ENCODE measurements around the gene SF3A2. TPM values are rescaled to one million over a fixed set of nuclear protein-coding genes. Genes with fewer than 3 reads are reported as not detected.

The SF3A2 gene
- polyA plus RNA-seq, 5 donors: 49.2 to 98.0 (median 68.6) TPM

- no peak for DNase-seq
Observed at GRCh38 chr19:2252055-2252796, 15.6 kb downstream of the SF3A2 start.

GRCh38 chr19:2252797-2253105 lies 16.1 kb downstream of the SF3A2 start:
- no peak for DNase-seq

DNA sequence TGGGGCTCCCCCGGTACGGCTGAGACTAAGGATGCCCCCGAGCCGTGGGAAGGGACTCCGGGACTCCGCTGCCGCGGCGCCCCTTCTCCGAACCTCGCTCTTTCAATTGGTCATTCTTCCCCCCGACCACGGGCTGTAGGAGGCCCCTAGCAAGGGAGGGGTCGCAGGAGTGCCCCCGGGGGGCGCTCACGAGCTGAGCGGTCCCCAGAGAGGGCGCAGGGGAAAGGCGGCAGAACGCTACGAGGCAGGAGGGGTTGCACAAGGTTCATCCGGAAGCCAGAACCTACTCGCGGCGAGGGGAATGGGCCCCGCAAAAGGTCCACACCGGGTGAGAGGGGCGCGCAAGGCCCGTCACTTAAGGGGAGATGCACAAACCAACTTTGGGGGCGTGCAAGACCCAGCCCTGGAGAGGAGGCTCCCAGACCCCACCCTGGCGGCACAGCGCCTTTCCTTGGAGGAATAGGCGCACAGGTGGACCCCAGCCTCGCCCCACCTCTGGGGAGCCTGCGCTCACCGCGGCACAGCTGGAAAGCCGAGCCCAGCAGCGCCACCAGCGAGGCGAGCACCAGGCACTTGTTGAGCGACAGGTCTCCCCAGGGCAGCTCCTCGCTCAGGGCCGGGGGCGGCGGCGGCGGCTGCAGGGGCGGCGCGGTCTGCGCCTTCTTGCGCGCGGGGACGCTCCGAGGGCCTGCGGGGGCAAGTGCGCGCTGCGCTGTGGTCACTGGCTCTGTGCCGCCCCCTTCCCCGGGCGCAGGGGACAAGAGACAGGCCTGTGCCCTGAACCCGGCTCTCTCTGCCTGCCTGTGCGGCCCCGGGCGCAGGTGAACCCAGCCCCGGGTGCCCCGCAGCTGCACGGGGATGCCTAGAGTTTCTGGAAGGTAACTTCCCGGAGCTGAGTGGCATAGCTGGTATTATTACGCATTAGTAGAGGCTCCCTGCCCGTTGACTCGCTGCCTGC lies 16.8 kb downstream of the SF3A2 start:
- no peak for DNase-seq

GRCh38 chr19:2254064-2254872 lies 17.6 kb downstream of the SF3A2 start:
- DNase-seq: no peak

GRCh38 chr19:2255112-2255845 lies 18.7 kb downstream of the SF3A2 start:
- no peak for DNase-seq

GRCh38 chr19:2255982-2256685 lies 19.5 kb downstream of the SF3A2 start, which contains the start of gene JSRP1:
Gene JSRP1, minus strand, starts transcription at chr19:2256417. Its CDS starts 1,103 bp downstream, at chr19:2255314.
- no peak for DNase-seq

DNA sequence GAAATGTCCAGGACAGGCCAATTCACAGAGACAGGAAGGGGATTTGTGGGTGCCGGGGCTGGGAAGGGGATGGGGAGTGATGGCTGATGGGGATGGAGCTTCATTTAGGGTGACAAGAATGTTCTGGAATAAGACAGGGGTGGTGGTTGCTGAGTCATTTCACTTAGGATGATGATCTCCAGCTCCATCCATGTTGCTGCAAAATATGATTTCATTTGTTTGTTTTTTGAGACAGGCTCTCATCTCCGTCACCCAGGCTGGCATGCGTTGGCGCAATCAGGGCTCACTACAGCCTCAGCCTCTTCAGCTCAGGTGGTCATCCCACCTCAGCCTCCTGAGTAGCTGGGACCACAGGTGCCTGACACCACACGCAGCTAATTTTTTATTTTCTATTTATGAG lies 22.7 kb downstream of the SF3A2 start:
- DNase-seq: no peak

DNA sequence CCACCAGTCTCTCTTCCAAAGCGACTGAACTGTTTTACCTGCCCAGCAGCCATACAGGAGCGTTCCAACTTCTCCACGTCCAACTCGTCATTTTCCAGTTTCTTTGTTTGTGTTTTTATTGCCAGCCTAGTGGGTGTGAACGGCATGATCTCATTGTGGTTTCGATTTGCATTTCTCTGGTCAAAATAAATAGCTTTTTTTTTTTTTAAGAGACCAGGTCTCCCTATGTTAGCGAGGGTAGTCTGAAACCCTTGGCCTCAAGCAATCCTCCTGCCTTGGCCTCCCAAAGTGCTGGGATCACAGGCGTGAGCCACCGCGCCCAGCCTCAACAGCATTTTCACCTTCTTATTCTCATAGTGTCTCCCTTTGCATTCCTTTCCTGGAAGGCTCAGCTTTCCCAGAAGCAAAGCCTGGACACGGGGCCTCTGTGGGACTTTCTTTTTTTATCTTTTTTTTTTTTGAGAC lies 23.7 kb downstream of the SF3A2 start:
- no peak for DNase-seq

- DNase-seq: no peak
Observed at GRCh38 chr19:2261438-2262172, 25.0 kb downstream of the SF3A2 start.

DNA sequence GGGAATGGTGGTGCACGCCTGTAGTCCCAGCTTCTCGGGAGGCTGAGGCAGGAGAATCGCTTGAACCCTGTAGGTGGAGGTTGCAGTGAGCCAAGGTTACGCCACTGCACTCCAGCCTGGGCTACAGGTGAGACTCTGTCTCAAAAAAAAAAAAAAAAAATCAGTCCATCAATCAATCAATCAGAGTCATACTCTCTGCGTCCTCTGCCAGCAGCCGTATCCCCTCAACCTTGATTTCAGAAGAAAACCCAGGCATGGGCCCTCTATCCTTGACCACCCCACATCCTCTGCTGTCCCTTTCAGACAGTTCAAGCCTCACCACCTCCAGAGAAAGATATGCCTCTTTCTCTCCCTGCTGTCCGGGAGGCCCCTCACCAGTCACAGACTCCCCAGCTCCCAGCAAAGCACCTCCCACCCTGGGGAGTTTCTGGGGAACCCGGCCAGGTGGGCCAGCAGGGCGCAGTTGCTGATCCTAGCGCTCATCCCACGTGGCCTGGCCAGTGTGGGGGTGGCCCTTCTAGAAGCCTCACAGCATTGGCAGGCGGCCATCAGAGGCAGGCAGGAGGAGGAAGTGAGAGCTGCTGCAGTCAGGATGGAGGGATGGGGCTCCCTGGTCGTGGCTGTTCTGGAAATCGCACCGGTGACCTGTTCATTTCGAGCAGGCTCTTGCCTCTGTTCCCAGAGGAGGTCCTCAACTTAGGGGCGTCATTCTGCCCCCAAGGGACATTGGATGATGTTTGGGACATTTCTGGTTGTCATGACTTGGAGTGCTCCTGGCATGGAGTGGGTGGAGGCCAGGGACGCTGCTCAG lies 29.8 kb downstream of the SF3A2 start:
- peak in 1 of 2 donors; percentile 44 for DNase-seq

- no peak for DNase-seq
Observed at GRCh38 chr19:2268480-2268830, 31.8 kb downstream of the SF3A2 start.

DNA sequence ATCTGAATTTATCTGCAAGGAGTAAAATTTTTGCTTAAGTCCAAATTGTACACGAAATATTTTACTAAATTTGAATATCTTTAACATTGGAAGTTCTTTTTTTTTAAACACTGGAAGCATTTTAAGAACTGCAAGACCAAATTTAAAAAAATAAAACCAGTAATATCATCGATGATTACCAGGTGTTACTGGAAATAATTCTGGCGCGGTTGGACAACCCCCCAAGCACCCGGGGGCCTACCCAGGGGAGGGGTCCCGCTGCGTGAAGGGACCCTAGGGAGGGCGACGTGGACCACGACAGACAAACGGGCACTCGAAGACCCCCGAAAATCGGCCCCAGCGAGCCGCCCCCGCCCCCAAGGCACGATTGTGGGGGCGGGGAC lies 32.2 kb downstream of the SF3A2 start:
- DNase-seq: no peak

DNA sequence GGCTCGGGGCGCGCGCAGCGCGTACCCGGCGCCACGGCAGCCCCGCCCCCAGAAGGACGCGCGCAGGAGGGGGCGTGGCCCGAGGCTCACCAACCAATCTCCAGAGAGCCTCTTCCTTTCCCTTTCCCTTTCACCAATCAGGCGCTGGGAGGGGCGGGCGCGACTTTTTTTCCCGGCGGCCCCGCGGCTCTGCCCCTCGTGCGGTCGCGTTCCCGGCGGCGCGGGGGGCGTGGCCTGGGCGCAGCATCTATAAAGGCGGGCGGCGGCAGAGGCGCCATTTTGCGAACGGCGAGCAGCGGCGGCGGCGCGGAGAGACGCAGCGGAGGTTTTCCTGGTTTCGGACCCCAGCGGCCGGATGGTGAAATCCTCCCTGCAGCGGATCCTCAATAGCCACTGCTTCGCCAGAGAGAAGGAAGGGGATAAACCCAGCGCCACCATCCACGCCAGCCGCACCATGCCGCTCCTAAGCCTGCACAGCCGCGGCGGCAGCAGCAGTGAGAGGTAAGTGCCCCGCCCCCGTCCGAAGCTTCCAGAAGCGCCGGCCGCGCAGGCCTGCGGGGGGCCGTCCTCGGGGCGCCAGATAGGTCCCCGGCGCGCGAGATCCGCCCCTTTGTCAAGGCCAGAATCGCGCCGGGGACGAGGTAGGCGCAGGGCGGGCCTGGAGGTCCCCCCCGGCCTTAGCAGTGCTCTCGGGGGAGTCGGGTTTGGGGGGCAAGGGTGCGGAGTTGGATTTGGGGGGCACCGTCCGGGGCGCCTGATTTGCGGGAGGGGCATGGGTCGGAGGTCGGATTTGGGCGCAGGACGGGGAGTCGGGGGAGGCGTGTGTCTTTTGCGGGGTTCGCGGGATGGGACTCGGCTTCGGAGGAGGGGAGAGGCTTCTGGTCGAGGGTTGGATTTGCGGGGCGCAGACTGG lies 32.9 kb downstream of the SF3A2 start:
- peak; percentile 97 for DNase-seq

GRCh38 chr19:2270157-2270422 lies 33.5 kb downstream of the SF3A2 start:
- no peak for DNase-seq

DNA sequence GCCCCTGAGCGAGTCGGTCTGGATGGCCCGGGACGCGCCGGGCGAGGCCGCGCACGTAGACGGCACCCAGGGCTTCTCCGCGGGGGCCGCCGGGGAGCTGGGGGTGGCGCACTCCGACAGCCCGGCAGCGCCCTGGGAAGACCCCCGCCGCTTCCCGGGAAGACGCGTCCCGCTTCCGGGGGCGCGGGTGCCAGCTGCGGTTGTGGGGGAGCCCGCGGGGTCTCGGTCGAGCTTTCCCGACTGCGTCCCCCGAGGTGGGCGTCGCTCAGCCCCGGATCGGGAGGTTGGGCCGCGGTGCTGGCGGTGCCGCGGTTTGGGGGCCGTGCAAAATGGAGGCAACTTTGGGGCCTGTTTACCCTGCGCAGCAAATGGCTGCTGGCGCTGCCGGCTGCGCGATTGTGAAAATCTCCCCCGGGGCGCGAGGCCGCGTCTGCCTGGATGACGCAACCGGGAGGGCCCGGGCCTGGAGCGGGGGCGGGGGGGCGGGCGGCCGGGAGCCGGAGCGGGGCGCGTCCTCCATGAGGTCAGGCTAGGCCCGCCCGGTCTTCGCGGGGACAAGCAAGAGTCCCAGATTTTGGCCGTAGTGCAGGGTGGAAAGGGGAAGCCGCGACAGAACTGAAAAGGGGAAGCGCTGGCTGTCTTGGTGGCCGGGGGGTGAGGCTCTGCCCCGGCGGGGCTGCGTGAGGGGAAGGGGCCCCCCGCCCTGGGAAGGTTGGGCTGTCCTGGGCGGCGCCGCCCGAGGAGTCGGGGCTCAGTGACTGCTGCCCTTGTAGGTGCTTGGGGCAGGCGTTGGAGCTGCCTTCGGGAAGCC lies 34.0 kb downstream of the SF3A2 start:
- DNase-seq: peak; percentile 79 to 86

- no peak for DNase-seq
Observed at GRCh38 chr19:2271234-2272103, 34.8 kb downstream of the SF3A2 start.
